CD8-positive, alpha-beta memory T cell (primary cell): ENCODE results near the gene EDNRA. TPM values are rescaled to one million over a fixed set of nuclear protein-coding genes. Genes with fewer than 3 reads are reported as not detected.
A peak's percentile ranks its signal among the peaks of the same experiment; 100 is the strongest.

Experiments used
- CTCF ChIA-PET: fragments of 350-600 bp; sonication (Branson Sonifier 250); formaldehyde crosslinking; loops from one replicate; lab custom pipeline; 2021; ENCODE audit warnings: antibody characterized with exemption; lab: Charles Lee
- POLR2A ChIA-PET: fragments of 350-600 bp; sonication (Branson Sonifier 250); formaldehyde crosslinking; loops from one replicate; lab custom pipeline; 2021; ENCODE audit warnings: antibody characterized with exemption; lab: Charles Lee
- DNase-seq, 5 donors: peaks; one replicate each; pipeline versions ENCODE4 v3.0.0 to v3.0.0-alpha.2; 2020 to 2022; ENCODE audit warnings: mixed read lengths in 1 of 5
- H3K27ac ChIP-seq: one replicate; pipeline ENCODE4 v1.7.0; 2013; ENCODE audit warnings: low read depth, mild to moderate bottlenecking, low read length, moderate library complexity
- H3K27me3 ChIP-seq: 2 replicates; pipeline ENCODE4 v1.7.0; 2013; ENCODE audit warnings: low read length, mild to moderate bottlenecking; ENCODE audit not compliant: insufficient read depth, poor library complexity, severe bottlenecking
- H3K36me3 ChIP-seq: 2 replicates; pipeline ENCODE4 v1.7.0; 2013; ENCODE audit warnings: mild to moderate bottlenecking, low read length, moderate library complexity; ENCODE audit not compliant: insufficient read depth
- H3K4me1 ChIP-seq: 2 replicates; pipeline ENCODE4 v1.7.0; 2013; ENCODE audit warnings: mild to moderate bottlenecking, low read length, moderate library complexity; ENCODE audit not compliant: insufficient read depth
- H3K4me3 ChIP-seq: 2 replicates; pipeline ENCODE4 v1.7.0; 2013; ENCODE audit warnings: mild to moderate bottlenecking, low read length
- H3K9me3 ChIP-seq: 2 replicates; pipeline ENCODE4 v1.7.0; 2013; ENCODE audit warnings: mild to moderate bottlenecking, low read length
- H3K27ac Mint-ChIP-seq, 8 donors: one replicate each; pipeline ENCODE4 v1.8.0; 2020 to 2021; ENCODE audit warnings: mixed read lengths in 8 of 8, mild to moderate bottlenecking in 6 of 8, inconsistent platforms in 3 of 8, moderate library complexity in 3 of 8
- H3K27me3 Mint-ChIP-seq, 2 donors: one replicate each; pipeline ENCODE4 v1.8.0; 2020 to 2021; ENCODE audit warnings: mixed read lengths in 2 of 2, mild to moderate bottlenecking in 1 of 2, moderate library complexity in 1 of 2
- H3K36me3 Mint-ChIP-seq, 3 donors: one replicate each; pipeline ENCODE4 v1.8.0; 2020 to 2021; ENCODE audit warnings: mixed read lengths in 3 of 3, inconsistent platforms in 1 of 3, mild to moderate bottlenecking in 1 of 3
- H3K4me1 Mint-ChIP-seq, 3 donors: one replicate each; pipeline ENCODE4 v1.8.0; 2020 to 2021; ENCODE audit warnings: mixed read lengths in 3 of 3, inconsistent platforms in 1 of 3, mild to moderate bottlenecking in 1 of 3
- H3K4me3 Mint-ChIP-seq, 7 donors: one replicate each; pipeline ENCODE4 v1.8.0; 2020 to 2021; ENCODE audit warnings: mixed read lengths in 7 of 7, mild to moderate bottlenecking in 6 of 7, moderate library complexity in 4 of 7, inconsistent platforms in 2 of 7
- H3K9me3 Mint-ChIP-seq, 5 donors: one replicate each; pipeline ENCODE4 v1.8.0; 2020 to 2022; ENCODE audit warnings: mixed read lengths in 5 of 5, mild to moderate bottlenecking in 3 of 5, moderate library complexity in 2 of 5, inconsistent platforms in 1 of 5
- polyA plus RNA-seq: library from polyadenylated mRNA; unstranded; fragments of 300-500 nt; fragmentation: Illumina TruSeq; gene quantifications from one replicate; pipeline ENCODE4 v1.2.3, GENCODE V29; 2021
- total RNA-seq, 2 experiments: library from RNA; stranded (reverse); gene quantifications; one replicate each; pipeline ENCODE4 v1.2.3, GENCODE V29; 2021

EDNRA gene
- total and polyA plus RNA-seq, 3 experiments from 2014 or later: not detected

DNA sequence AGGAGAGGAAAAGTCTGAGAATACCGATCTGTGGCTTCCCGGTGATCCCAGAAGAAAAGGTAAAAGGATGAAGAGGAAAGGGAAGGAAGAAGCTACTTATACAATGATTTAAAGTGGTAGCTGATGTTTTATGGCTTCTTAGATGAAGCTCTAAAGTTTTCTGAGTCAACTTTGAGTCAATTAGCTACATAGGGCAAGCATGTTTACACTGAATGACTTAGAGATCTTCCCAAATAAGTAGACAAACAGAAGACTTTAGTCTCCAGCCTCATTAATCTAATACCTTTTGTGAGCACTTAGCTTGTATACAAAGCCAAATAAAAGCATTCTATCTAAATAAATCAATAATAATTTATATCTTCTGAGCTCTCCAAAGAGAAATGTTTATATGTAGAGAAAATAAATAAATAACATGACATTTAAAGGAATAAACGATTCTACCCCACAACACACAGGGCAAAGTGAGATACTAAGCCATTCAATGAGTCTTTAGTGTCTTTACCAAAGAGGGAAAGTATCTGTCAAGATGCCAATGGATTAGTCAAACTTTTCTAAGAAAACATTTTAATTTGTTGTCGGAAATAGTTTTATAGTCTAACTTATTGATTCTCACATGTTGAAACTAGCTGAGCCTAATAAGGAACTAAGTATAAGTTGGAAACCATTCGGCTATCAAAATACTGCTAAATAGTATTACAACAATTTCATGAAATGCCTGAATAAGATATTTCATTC lies 90.3 kb downstream of the EDNRA start:
- Mint-ChIP-seq H3K4me1 (no peaks in the 10 kb centered on the region), H3K27me3 (peaks cover 12 to 16% of the 10 kb centered on the region in 2 donors), H3K9me3 (no peaks in the 10 kb centered on the region), H3K36me3 (no peaks in the 10 kb centered on the region), H3K4me3 (no peak overlapping the region), H3K27ac (no peak overlapping the region)
- CTCF ChIA-PET: no interaction called here
- Histone ChIP-seq H3K4me3 (no peak overlapping the region), H3K9me3 (no peaks in the 10 kb centered on the region), H3K36me3 (no peaks in the 10 kb centered on the region), H3K27ac (no peak overlapping the region), H3K4me1 (no peaks in the 10 kb centered on the region), H3K27me3 (no peaks in the 10 kb centered on the region)
- POLR2A ChIA-PET: no interaction called here
- DNase-seq: no peak

DNA sequence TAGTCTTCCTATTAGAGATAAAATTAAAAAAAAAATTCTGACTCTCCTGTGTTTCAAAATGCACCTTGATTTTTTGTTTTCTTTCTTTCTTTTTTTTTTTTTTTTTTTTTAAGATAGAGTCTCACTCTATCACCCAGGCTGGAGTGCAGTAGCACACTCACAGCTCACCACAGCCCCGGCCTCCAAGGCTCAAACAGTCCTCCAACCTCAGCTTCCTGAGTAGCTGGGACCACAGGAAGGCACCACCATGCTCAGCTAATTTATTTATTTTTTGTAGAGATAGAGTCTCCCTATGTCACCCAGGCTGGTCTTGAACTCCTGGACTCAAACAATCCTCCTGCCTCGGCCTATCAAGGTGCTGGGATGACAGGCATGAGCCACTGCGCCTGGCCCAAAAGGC lies 95.2 kb downstream of the EDNRA start:
- H3K4me1 ChIP-seq: no peaks in the 10 kb centered on the region
- Mint-ChIP-seq H3K27ac (no peak overlapping the region), H3K36me3 (peaks cover 0 to 2% (median 0%) of the 10 kb centered on the region in 3 donors), H3K4me3 (no peak overlapping the region), H3K9me3 (peaks cover 0 to 4% (median 3%) of the 10 kb centered on the region in 5 donors), H3K27me3 (peaks cover 3 to 7% of the 10 kb centered on the region in 2 donors), H3K4me1 (no peaks in the 10 kb centered on the region)
- H3K4me3 ChIP-seq: no peak overlapping the region
- no peak for DNase-seq
- no peak overlapping the region for H3K27ac ChIP-seq
- CTCF ChIA-PET: no interaction called here
- POLR2A ChIA-PET: no interaction called here
- H3K36me3 ChIP-seq: no peaks in the 10 kb centered on the region
- no peaks in the 10 kb centered on the region for H3K27me3 ChIP-seq
- H3K9me3 ChIP-seq: no peaks in the 10 kb centered on the region

DNA sequence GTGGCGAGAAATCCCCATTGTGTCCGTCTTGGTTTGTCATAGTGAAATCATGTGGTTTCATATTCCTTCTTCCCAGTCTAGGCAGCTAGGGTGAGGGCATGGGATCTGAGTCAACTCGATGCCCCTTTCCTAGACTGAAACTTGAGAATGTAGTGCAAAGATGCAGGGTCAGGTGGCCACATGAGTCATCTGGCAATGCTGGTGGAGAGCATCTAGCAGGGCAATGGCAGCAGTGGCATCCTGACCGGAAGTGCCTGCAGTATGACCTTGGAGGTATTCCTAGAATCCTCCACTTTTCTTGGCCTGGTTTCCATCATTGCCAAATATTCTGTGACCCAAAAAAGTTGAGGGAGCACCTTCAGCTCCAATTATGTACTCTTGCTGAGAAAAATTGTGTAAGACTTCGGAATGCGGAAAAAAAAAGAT lies 97.2 kb downstream of the EDNRA start:
- ChIA-PET CTCF (no interaction called here), POLR2A (no interaction called here)
- DNase-seq: no peak
- Histone ChIP-seq H3K36me3 (no peaks in the 10 kb centered on the region), H3K9me3 (no peaks in the 10 kb centered on the region), H3K27ac (no peak overlapping the region), H3K4me1 (no peaks in the 10 kb centered on the region), H3K4me3 (no peak overlapping the region), H3K27me3 (no peaks in the 10 kb centered on the region)
- H3K36me3 Mint-ChIP-seq: peaks cover 0 to 2% (median 0%) of the 10 kb centered on the region in 3 donors
- H3K9me3 Mint-ChIP-seq: peaks cover 0 to 4% (median 3%) of the 10 kb centered on the region in 5 donors
- no peak overlapping the region for H3K4me3 Mint-ChIP-seq
- H3K4me1 Mint-ChIP-seq: no peaks in the 10 kb centered on the region
- no peak overlapping the region for H3K27ac Mint-ChIP-seq
- peaks cover 6 to 10% of the 10 kb centered on the region in 2 donors for H3K27me3 Mint-ChIP-seq

GRCh38 chr4:147578593-147578992 lies 97.7 kb downstream of the EDNRA start:
- DNase-seq: no peak
- Mint-ChIP-seq H3K27ac (no peak overlapping the region), H3K9me3 (peaks cover 0 to 4% (median 3%) of the 10 kb centered on the region in 5 donors), H3K4me1 (no peaks in the 10 kb centered on the region), H3K27me3 (peaks cover 6 to 10% of the 10 kb centered on the region in 2 donors), H3K36me3 (peaks cover 0 to 2% (median 0%) of the 10 kb centered on the region in 3 donors), H3K4me3 (no peak overlapping the region)
- Histone ChIP-seq H3K27me3 (no peaks in the 10 kb centered on the region), H3K36me3 (no peaks in the 10 kb centered on the region), H3K27ac (no peak overlapping the region), H3K4me3 (no peak overlapping the region), H3K9me3 (no peaks in the 10 kb centered on the region), H3K4me1 (no peaks in the 10 kb centered on the region)
- ChIA-PET POLR2A (no interaction called here), CTCF (no interaction called here)

GRCh38 chr4:147580396-147580795 lies 99.5 kb downstream of the EDNRA start:
- POLR2A ChIA-PET: no interaction called here
- no peak overlapping the region for H3K4me3 Mint-ChIP-seq

GRCh38 chr4:147581606-147582350 lies 100.9 kb downstream of the EDNRA start:
- no peaks in the 10 kb centered on the region for H3K27me3 ChIP-seq

More at GRCh38 chr4:147580396-147580795, 99.5 kb downstream of the EDNRA start:
- H3K36me3 ChIP-seq: no peaks in the 10 kb centered on the region
- no peaks in the 10 kb centered on the region for H3K4me1 ChIP-seq
- CTCF ChIA-PET: interaction anchor here (1.3 kb wide), 1 partner anchor 286 kb away, joined by 3 read pairs; no protein-coding TSS in a partner anchor
- Mint-ChIP-seq H3K36me3 (peaks cover 0 to 4% (median 2%) of the 10 kb centered on the region in 3 donors), H3K27me3 (peaks cover 9 to 10% of the 10 kb centered on the region in 2 donors), H3K9me3 (peaks cover 3 to 7% (median 4%) of the 10 kb centered on the region in 5 donors), H3K4me1 (no peaks in the 10 kb centered on the region), H3K27ac (no peak overlapping the region)
- H3K27ac ChIP-seq: no peak overlapping the region
- H3K4me3 ChIP-seq: no peak overlapping the region
- H3K9me3 ChIP-seq: no peaks in the 10 kb centered on the region
- no peaks in the 10 kb centered on the region for H3K27me3 ChIP-seq
- no peak for DNase-seq

DNA sequence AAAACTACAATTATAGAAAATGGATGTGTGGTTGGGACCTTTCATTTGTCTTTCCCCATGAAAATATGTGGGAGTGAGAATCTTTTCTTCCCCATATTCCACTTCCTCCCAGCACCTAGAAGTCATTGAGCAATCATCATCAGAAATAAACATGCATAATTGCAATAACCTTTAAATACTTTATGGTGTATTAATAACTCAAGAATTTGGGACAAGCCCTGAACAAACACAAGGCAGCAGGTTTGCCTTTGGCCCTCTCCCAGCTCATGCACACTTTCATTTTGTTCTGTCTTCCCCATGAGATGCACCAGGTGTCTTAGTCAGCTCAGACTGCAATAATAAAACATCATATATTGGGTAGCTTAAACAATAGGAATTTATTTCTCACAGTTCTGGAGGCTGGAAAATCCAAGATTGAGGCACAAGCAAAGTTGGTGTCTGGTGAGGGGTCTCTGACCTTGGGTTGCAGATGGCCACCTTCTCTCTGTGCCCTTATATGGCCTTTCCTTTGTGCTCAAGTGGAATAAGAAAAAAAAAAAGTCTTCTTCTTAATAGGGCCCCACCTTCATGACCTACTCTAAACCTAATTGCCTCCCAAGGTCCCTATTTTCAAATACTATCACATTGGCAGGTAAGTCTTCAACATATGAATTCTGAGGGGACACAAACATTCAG lies 101.6 kb downstream of the EDNRA start:
- Histone ChIP-seq H3K9me3 (no peaks in the 10 kb centered on the region), H3K27me3 (no peaks in the 10 kb centered on the region), H3K4me1 (no peaks in the 10 kb centered on the region), H3K36me3 (no peaks in the 10 kb centered on the region), H3K4me3 (no peak overlapping the region), H3K27ac (no peak overlapping the region)
- H3K4me1 Mint-ChIP-seq: no peaks in the 10 kb centered on the region
- H3K9me3 Mint-ChIP-seq: peaks cover 3 to 7% (median 5%) of the 10 kb centered on the region in 5 donors
- DNase-seq: no peak
- peaks cover 0 to 5% (median 4%) of the 10 kb centered on the region in 3 donors for H3K36me3 Mint-ChIP-seq
- H3K4me3 Mint-ChIP-seq: no peak overlapping the region
- H3K27me3 Mint-ChIP-seq: peaks cover 7 to 17% of the 10 kb centered on the region in 2 donors
- CTCF ChIA-PET: interaction anchor here (0.6 kb wide), 1 partner anchor 28 kb away, joined by 3 read pairs; no protein-coding TSS in a partner anchor
- POLR2A ChIA-PET: no interaction called here
- no peak overlapping the region for H3K27ac Mint-ChIP-seq

More at GRCh38 chr4:147581606-147582350, 100.9 kb downstream of the EDNRA start:
- Mint-ChIP-seq H3K27ac (peak overlapping the region in 1 of 8 donors; percentile 7), H3K9me3 (peaks cover 3 to 7% (median 5%) of the 10 kb centered on the region in 5 donors), H3K27me3 (peaks cover 7 to 14% of the 10 kb centered on the region in 2 donors), H3K4me3 (no peak overlapping the region), H3K36me3 (peaks cover 0 to 5% (median 4%) of the 10 kb centered on the region in 3 donors), H3K4me1 (no peaks in the 10 kb centered on the region)
- Histone ChIP-seq H3K27ac (no peak overlapping the region), H3K4me3 (no peak overlapping the region), H3K4me1 (no peaks in the 10 kb centered on the region), H3K9me3 (no peaks in the 10 kb centered on the region), H3K36me3 (no peaks in the 10 kb centered on the region)
- ChIA-PET CTCF (no interaction called here), POLR2A (no interaction called here)
- no peak for DNase-seq
